GM19238 (cell line): ENCODE data around the gene SLC16A8.

ENCODE experiments used
- DNase-seq: peaks from one replicate; pipeline ENCODE4 v3.0.0; 2011; ENCODE audit warnings: low spot score; ENCODE audit not compliant: insufficient read length

The SLC16A8 gene

GRCh38 chr22:38114484-38115398 is 30.8 kb upstream of the SLC16A8 start:
- DNase-seq = peak; percentile 90

- no peak for DNase-seq
Measured at GRCh38 chr22:38112381-38112780, 28.4 kb upstream of the SLC16A8 start.

GRCh38 chr22:38111925-38112355 is 28.0 kb upstream of the SLC16A8 start:
- no peak for DNase-seq

GRCh38 chr22:38110863-38111852 is 27.2 kb upstream of the SLC16A8 start:
- DNase-seq = no peak

- no peak for DNase-seq
Measured at GRCh38 chr22:38110008-38110862, 26.3 kb upstream of the SLC16A8 start, which contains the start of gene BAIAP2L2. Gene BAIAP2L2 (minus strand): TSS chr22:38110684. CDS start chr22:38110525, 159 bp downstream.

GRCh38 chr22:38109371-38110001 is 25.5 kb upstream of the SLC16A8 start:
- DNase-seq = no peak

GRCh38 chr22:38108561-38109319 is 24.8 kb upstream of the SLC16A8 start:
- DNase-seq = no peak

- DNase-seq = no peak
Measured at GRCh38 chr22:38107692-38108515, 23.9 kb upstream of the SLC16A8 start.

- DNase-seq = no peak
Measured at GRCh38 chr22:38106814-38107578, 23.0 kb upstream of the SLC16A8 start.

GRCh38 chr22:38104084-38104483 is 20.1 kb upstream of the SLC16A8 start:
- no peak for DNase-seq

GRCh38 chr22:38103641-38104040 is 19.7 kb upstream of the SLC16A8 start:
- no peak for DNase-seq

- no peak for DNase-seq
Measured at GRCh38 chr22:38098410-38099249, 14.6 kb upstream of the SLC16A8 start.

GRCh38 chr22:38097557-38098409 is 13.8 kb upstream of the SLC16A8 start:
- no peak for DNase-seq

- no peak for DNase-seq
Measured at GRCh38 chr22:38097058-38097457, 13.1 kb upstream of the SLC16A8 start.

- no peak for DNase-seq
Measured at GRCh38 chr22:38089474-38089851, 5.5 kb upstream of the SLC16A8 start.
